Activated CD4-positive, alpha-beta T cell treated with anti-CD3 and anti-CD28 coated beads for 36 hours (primary cell): ENCODE results near the gene IRF2BP1. TPM values are rescaled to one million over a fixed set of nuclear protein-coding genes. Genes with fewer than 3 reads are reported as not detected.

ENCODE experiments used
- ATAC-seq: fragments of 200-7000 bp; cut with Tn5 transposase; one replicate; pipeline ENCODE4 v1.10.0; 2021; ENCODE audit warnings: mild to moderate bottlenecking, moderate library complexity
- CTCF ChIA-PET: fragments of 350-600 bp; sonication (Branson Sonifier 250); formaldehyde crosslinking; loops from one replicate; lab custom pipeline; 2021; ENCODE audit warnings: antibody characterized with exemption; lab: Charles Lee
- POLR2A ChIA-PET: fragments of 350-600 bp; sonication (Branson Sonifier 250); formaldehyde crosslinking; loops from one replicate; lab custom pipeline; 2021; ENCODE audit warnings: antibody characterized with exemption, inconsistent platforms; lab: Charles Lee
- DNase-seq: peaks from one replicate; pipeline ENCODE4 v3.0.0-alpha.2; 2020
- H3K27ac Mint-ChIP-seq: one replicate; pipeline ENCODE4 v1.8.0; 2021; ENCODE audit warnings: mixed read lengths
- H3K27me3 Mint-ChIP-seq: one replicate; pipeline ENCODE4 v1.8.0; 2021; ENCODE audit warnings: mixed read lengths
- H3K36me3 Mint-ChIP-seq: one replicate; pipeline ENCODE4 v1.8.0; 2021; ENCODE audit warnings: low read depth, mixed read lengths
- H3K4me1 Mint-ChIP-seq: one replicate; pipeline ENCODE4 v1.8.0; 2021; ENCODE audit warnings: mixed read lengths
- H3K4me3 Mint-ChIP-seq: one replicate; pipeline ENCODE4 v1.8.0; 2021; ENCODE audit warnings: mild to moderate bottlenecking, moderate library complexity, mixed read lengths
- H3K9me3 Mint-ChIP-seq: one replicate; pipeline ENCODE4 v1.8.0; 2021; ENCODE audit warnings: low read depth, mixed read lengths
- intact Hi-C, 2 experiments: fragments of 100-400 bp; cut with DNase I in 1 of 2; cut with micrococcal nuclease in 1 of 2; formaldehyde crosslinking; loops; one replicate each; pipeline versions ENCODE4 v1.14.2 to v1.15.1; 2022 to 2024; cut with DNase I, micrococcal nuclease
- total RNA-seq, 2 experiments: library from RNA; stranded (reverse); gene quantifications; one replicate each; pipeline ENCODE4 v1.2.3, GENCODE V29; 2021

Gene IRF2BP1
- total RNA-seq, 2 experiments from 2014 or later = 12.6 to 15.2 TPM

GRCh38 chr19:45887200-45887710, 1.3 kb upstream of the IRF2BP1 start:
- H3K36me3 Mint-ChIP-seq = peaks cover 3% of the 10 kb centered on the region
- DNase-seq = no peak
- ChIA-PET CTCF (interaction anchor here (0.5 to 8.2 kb wide), 3 partner anchors 23 to 146 kb away, joined by 3 to 84 read pairs (median 5); partner anchors contain the start of genes FOXA3 and SYMPK), POLR2A (interaction anchor here (2.3 kb wide), 1 partner anchor 16 kb away, joined by 11 read pairs; the partner anchor contains the start of gene MYPOP)
- no peaks in the 10 kb centered on the region for H3K27me3 Mint-ChIP-seq
- H3K27ac Mint-ChIP-seq = peak overlapping the region; percentile 95
- H3K4me3 Mint-ChIP-seq = peak overlapping the region; percentile 85
- ATAC-seq = no peak
- no peaks in the 10 kb centered on the region for H3K9me3 Mint-ChIP-seq
- peaks cover 13% of the 10 kb centered on the region for H3K4me1 Mint-ChIP-seq
- intact Hi-C loops = loop anchor here in 1 of 2 experiments (2.0 to 10.0 kb wide), 4 partner anchors 930 to 1598 kb away; partner anchors contain the start of genes CLPTM1, KPTN, TOMM40 and ZC3H4

GRCh38 chr19:45886427-45887199, 672 bp upstream of the IRF2BP1 start:
- no peaks in the 10 kb centered on the region for H3K27me3 Mint-ChIP-seq
- peak; percentile 96 for DNase-seq
- ChIA-PET POLR2A (interaction anchor here (0.6 to 2.4 kb wide), 5 partner anchors 12 to 211 kb away, joined by 3 to 23 read pairs (median 4); partner anchors contain the start of genes FOXA3, MYPOP and SYMPK), CTCF (interaction anchor here (0.7 to 8.2 kb wide), 5 partner anchors 9 to 130 kb away, joined by 3 to 84 read pairs (median 5); partner anchors contain the start of genes FOXA3, MYPOP and SYMPK)
- peak overlapping the region; percentile 95 for H3K27ac Mint-ChIP-seq
- peaks cover 17% of the 10 kb centered on the region for H3K4me1 Mint-ChIP-seq
- H3K4me3 Mint-ChIP-seq = peak overlapping the region; percentile 85
- H3K36me3 Mint-ChIP-seq = peaks cover 3% of the 10 kb centered on the region
- peak; percentile 85 for ATAC-seq
- intact Hi-C loops = loop anchor here (1.0 to 10.0 kb wide), 17 partner anchors 16 to 1598 kb away; partner anchors contain the start of genes CCDC61 (in 2 of the 2), MYPOP (in 2 of the 2), SYMPK (in 2 of the 2) and CLPTM1 (in 1 of the 2)
- no peaks in the 10 kb centered on the region for H3K9me3 Mint-ChIP-seq

GRCh38 chr19:45884682-45885555, 1.0 kb downstream of the IRF2BP1 start:
- DNase-seq = no peak
- H3K27me3 Mint-ChIP-seq = no peaks in the 10 kb centered on the region
- H3K9me3 Mint-ChIP-seq = no peaks in the 10 kb centered on the region
- H3K36me3 Mint-ChIP-seq = peaks cover 3% of the 10 kb centered on the region
- CTCF ChIA-PET = interaction anchor here (1.2 to 8.2 kb wide), 4 partner anchors 10 to 68 kb away, joined by 4 to 84 read pairs (median 9); partner anchors contain the start of genes FOXA3, MYPOP and SYMPK
- intact Hi-C loops = loop anchor here in 1 of 2 experiments (5.0 to 10.0 kb wide), 3 partner anchors 928 to 1600 kb away; partner anchors contain the start of genes CLPTM1, KPTN and ZC3H4
- no peak for ATAC-seq
- H3K4me3 Mint-ChIP-seq = peak overlapping the region; percentile 85
- H3K4me1 Mint-ChIP-seq = peaks cover 24% of the 10 kb centered on the region
- POLR2A ChIA-PET = interaction anchor here (2.3 to 2.4 kb wide), 2 partner anchors 18 to 21 kb away, joined by 11 to 23 read pairs; partner anchors contain the start of genes FOXA3, MYPOP and SYMPK
- peak overlapping the region; percentile 25 for H3K27ac Mint-ChIP-seq

GRCh38 chr19:45883881-45884681, 1.9 kb downstream of the IRF2BP1 start:
- Mint-ChIP-seq H3K27me3 (no peaks in the 10 kb centered on the region), H3K4me3 (peak overlapping the region; percentile 66), H3K9me3 (no peaks in the 10 kb centered on the region), H3K27ac (no peak overlapping the region), H3K4me1 (peaks cover 24% of the 10 kb centered on the region), H3K36me3 (peaks cover 3% of the 10 kb centered on the region)
- DNase-seq = no peak
- CTCF ChIA-PET = interaction anchor here (0.6 to 8.2 kb wide), 5 partner anchors 10 to 67 kb away, joined by 3 to 84 read pairs (median 4); partner anchors contain the start of genes FOXA3 and SYMPK
- intact Hi-C loops = loop anchor here (1.0 to 10.0 kb wide), 4 partner anchors 20 to 1601 kb away; partner anchors contain the start of genes FOXA3 (in 1 of the 2) and KPTN (in 1 of the 2)
- no peak for ATAC-seq
- POLR2A ChIA-PET = no interaction called here

- Mint-ChIP-seq H3K36me3 (peaks cover 3% of the 10 kb centered on the region), H3K4me1 (peaks cover 25% of the 10 kb centered on the region), H3K27ac (peak overlapping the region; percentile 32), H3K27me3 (peaks cover 4% of the 10 kb centered on the region), H3K9me3 (no peaks in the 10 kb centered on the region), H3K4me3 (peak overlapping the region; percentile 66)
- no peak for DNase-seq
- POLR2A ChIA-PET = no interaction called here
- no peak for ATAC-seq
- CTCF ChIA-PET = interaction anchor here (0.6 to 8.2 kb wide), 4 partner anchors 9 to 32 kb away, joined by 3 to 84 read pairs (median 4); partner anchors contain the start of genes FOXA3 and SYMPK
- intact Hi-C loops = loop anchor here (1.0 to 10.0 kb wide), 4 partner anchors 19 to 1601 kb away; partner anchors contain the start of genes FOXA3 (in 1 of the 2) and KPTN (in 1 of the 2)
Measured at GRCh38 chr19:45883586-45883880, 2.4 kb downstream of the IRF2BP1 start.

GRCh38 chr19:45882652-45883585, 3.0 kb downstream of the IRF2BP1 start:
- Mint-ChIP-seq H3K27me3 (peaks cover 7% of the 10 kb centered on the region), H3K4me3 (peak overlapping the region; percentile 66), H3K36me3 (peaks cover 3% of the 10 kb centered on the region), H3K27ac (peak overlapping the region; percentile 32), H3K4me1 (peaks cover 29% of the 10 kb centered on the region), H3K9me3 (no peaks in the 10 kb centered on the region)
- intact Hi-C loops = loop anchor here (1.0 to 10.0 kb wide), 4 partner anchors 19 to 1602 kb away; partner anchors contain the start of genes FOXA3 (in 1 of the 2) and KPTN (in 1 of the 2)
- ChIA-PET POLR2A (no interaction called here), CTCF (interaction anchor here (0.5 to 8.2 kb wide), 12 partner anchors 10 to 296 kb away, joined by 3 to 84 read pairs (median 4); partner anchors contain the start of genes DMWD, FOXA3, SIX5 and SYMPK)
- DNase-seq (peak; percentile 94), ATAC-seq (peak; percentile 42)

- no peak for DNase-seq
- peaks cover 11% of the 10 kb centered on the region for H3K27me3 Mint-ChIP-seq
- peaks cover 3% of the 10 kb centered on the region for H3K36me3 Mint-ChIP-seq
- no peak overlapping the region for H3K27ac Mint-ChIP-seq
- no peak overlapping the region for H3K4me3 Mint-ChIP-seq
- ChIA-PET CTCF (interaction anchor here (0.5 to 8.2 kb wide), 10 partner anchors 13 to 295 kb away, joined by 3 to 84 read pairs (median 6); partner anchors contain the start of genes DMWD, FOXA3, SIX5 and SYMPK), POLR2A (interaction anchor here (1.0 kb wide), 1 partner anchor 165 kb away, joined by 3 read pairs; no protein-coding TSS in a partner anchor)
- no peaks in the 10 kb centered on the region for H3K9me3 Mint-ChIP-seq
- ATAC-seq = no peak
- H3K4me1 Mint-ChIP-seq = peaks cover 34% of the 10 kb centered on the region
- intact Hi-C loops = loop anchor here in 1 of 2 experiments (10.0 kb wide), 1 partner anchor 1603 kb away; the partner anchor contains the start of gene KPTN
Measured at GRCh38 chr19:45881909-45882528, 3.9 kb downstream of the IRF2BP1 start.

GRCh38 chr19:45881082-45881908, 4.6 kb downstream of the IRF2BP1 start:
- peaks cover 3% of the 10 kb centered on the region for H3K36me3 Mint-ChIP-seq
- H3K27ac Mint-ChIP-seq = no peak overlapping the region
- DNase-seq (no peak), ATAC-seq (no peak)
- peaks cover 13% of the 10 kb centered on the region for H3K27me3 Mint-ChIP-seq
- H3K4me1 Mint-ChIP-seq = peaks cover 36% of the 10 kb centered on the region
- no peak overlapping the region for H3K4me3 Mint-ChIP-seq
- ChIA-PET CTCF (interaction anchor here (0.7 to 8.2 kb wide), 6 partner anchors 17 to 186 kb away, joined by 3 to 84 read pairs (median 6); partner anchors contain the start of genes FOXA3, SIX5 and SYMPK), POLR2A (interaction anchor here (1.0 kb wide), 1 partner anchor 164 kb away, joined by 3 read pairs; no protein-coding TSS in a partner anchor)
- intact Hi-C loops = loop anchor here in 1 of 2 experiments (10.0 kb wide), 1 partner anchor 1604 kb away; the partner anchor contains the start of gene KPTN
- no peaks in the 10 kb centered on the region for H3K9me3 Mint-ChIP-seq
